K562 (cell line): ENCODE measurements around the gene NACA2. TPM values are rescaled to one million over a fixed set of nuclear protein-coding genes. Genes with fewer than 3 reads are reported as not detected.

Experiments
- ATF2 ChIP-seq: sonication (generic); formaldehyde crosslinking; IDR thresholded peaks from 2 replicates; pipeline ENCODE4 v1.8.1; 2022; ENCODE audit warnings: missing genetic modification reagents
- ATF3 ChIP-seq, 2 experiments: fragments of 450-650 bp in 1 of 2; sonication (generic) in 1 of 2; formaldehyde crosslinking in 1 of 2; IDR thresholded peaks in 1 of 2; conservative IDR thresholded peaks in 1 of 2; 2 replicates each; pipeline versions ENCODE4 v1.6.1 to v1.8.1; 2016 to 2023; ENCODE audit warnings: mild to moderate bottlenecking in 2 of 2, moderate library complexity in 2 of 2, inconsistent platforms in 1 of 2, missing genetic modification reagents in 1 of 2
- ATF7 ChIP-seq: fragments of 450-650 bp; IDR thresholded peaks from 2 replicates; pipeline ENCODE4 v1.7.1; 2014; ENCODE audit warnings: mild to moderate bottlenecking, moderate library complexity
- BCLAF1 ChIP-seq, 2 experiments: fragments of 450-650 bp in 1 of 2; IDR thresholded peaks; 2 replicates each; pipeline ENCODE4 v1.6.1; 2011 to 2017; ENCODE audit warnings: low read depth in 2 of 2, antibody characterized with exemption in 1 of 2, borderline replicate concordance in 1 of 2, low read length in 1 of 2, mild to moderate bottlenecking in 1 of 2, mixed read lengths in 1 of 2; ENCODE audit not compliant: control insufficient read depth in 1 of 2
- BDP1 ChIP-seq: IDR thresholded peaks from 3 replicates; pipeline ENCODE4 v1.6.1; 2011; ENCODE audit not compliant: insufficient read length, insufficient read depth
- CBX5 ChIP-seq: IDR thresholded peaks from 2 replicates; pipeline ENCODE4 v1.6.1; 2014; ENCODE audit warnings: low read depth, borderline replicate concordance
- CREM ChIP-seq: IDR thresholded peaks from 2 replicates; pipeline ENCODE4 v1.6.1; 2014; ENCODE audit warnings: antibody characterized with exemption, low read depth
- JUN ChIP-seq, 2 experiments: sonication (generic) in 1 of 2; formaldehyde crosslinking in 1 of 2; IDR thresholded peaks; 2 replicates each; pipeline versions ENCODE4 v1.6.1 to v1.8.0; 2012 to 2022; ENCODE audit warnings: borderline replicate concordance in 2 of 2, mild to moderate bottlenecking in 2 of 2, improper control_type of control experiment in 1 of 2, low read depth in 1 of 2, low read length in 1 of 2, missing genetic modification reagents in 1 of 2
- JUND ChIP-seq, 2 experiments: IDR thresholded peaks; 2 replicates in 1 of 2; 3 replicates in 1 of 2; pipeline ENCODE4 v1.6.1; 2011; ENCODE audit warnings: borderline replicate concordance in 2 of 2, low read depth in 2 of 2, low read length in 2 of 2, improper control_type of control experiment in 1 of 2, missing biosample characterization in 1 of 2, missing genetic modification characterization in 1 of 2, missing genetic modification reagents in 1 of 2
- MCM2 ChIP-seq: fragments of 450-650 bp; IDR thresholded peaks from 2 replicates; pipeline ENCODE4 v1.6.1; 2017; ENCODE audit warnings: low read depth, mild to moderate bottlenecking
- NELFE ChIP-seq: IDR thresholded peaks from 2 replicates; pipeline ENCODE4 v1.6.1; 2011; ENCODE audit warnings: mild to moderate bottlenecking; ENCODE audit not compliant: insufficient read depth, insufficient read length
- RAD21 ChIP-seq, 2 experiments: fragments of 250-450 bp in 1 of 2; fragments of 450-650 bp in 1 of 2; sonication (Bioruptor Pico) in 1 of 2; formaldehyde crosslinking in 1 of 2; IDR thresholded peaks in 1 of 2; conservative IDR thresholded peaks in 1 of 2; 2 replicates each; pipeline versions ENCODE4 v1.4.0 to v1.8.0; 2020 to 2022; ENCODE audit warnings: mild to moderate bottlenecking in 2 of 2, moderate library complexity in 1 of 2
- polyA plus RNA-seq, 8 experiments: library from polyadenylated mRNA; depleted of rRNA in 4 of 8; stranded (reverse) in 5 of 8; unstranded in 3 of 8; fragments of >200 nt; fragmentation: Nextera tagmentation in 2 of 8; fragmentation: Illumina TruSeq in 1 of 8; extraction: Ambion mirVana in 2 of 8; extraction: Trizol in 1 of 8; gene quantifications; 2 replicates each; pipeline versions ENCODE4 v1.2.1 to v1.2.3, GENCODE V29; 2011 to 2014; ENCODE audit warnings: inconsistent platforms in 1 of 8, missing spikeins in 1 of 8
- total RNA-seq, 7 experiments: library from RNA; depleted of rRNA in 6 of 7; stranded (reverse); fragments of >200 nt in 6 of 7; fragmentation: Illumina TruSeq in 2 of 7; extraction: Trizol in 2 of 7; gene quantifications; 2 replicates each; pipeline versions ENCODE4 v1.2.1 to v1.2.3, GENCODE V29; 2011 to 2021; ENCODE audit warnings: low replicate concordance in 1 of 7
- TF ChIP-seq, protein P1 (sequence below), 3 experiments: IDR thresholded peaks in 2 of 3; conservative IDR thresholded peaks in 1 of 3; 2 replicates each; pipeline ENCODE4 v1.5.1; 2011 to 2012; ENCODE audit warnings: low read length in 3 of 3, mild to moderate bottlenecking in 3 of 3, control low read depth in 2 of 3, improper control_type of control experiment in 1 of 3, inconsistent platforms in 1 of 3, low read depth in 1 of 3, mixed read lengths in 1 of 3, moderate library complexity in 1 of 3; ENCODE audit not compliant: insufficient read depth in 2 of 3

The NACA2 gene
- total and polyA plus RNA-seq, 9 of the 15 experiments (the other 6 are each of a cell fraction or from before 2014, with no cell fraction given) = 0.13 to 0.29 (median 0.23) TPM; not detected in 4

- TF ChIP-seq ATF7 (peak; percentile 96), MCM2 (no peak), NELFE (no peak), JUND (IDR thresholded peaks at IDR 0.05; ENCODE audit: borderline replicate concordance, low read depth, low read length) (peak; percentile 84), JUND (tag; IDR thresholded peaks at IDR 0.05; ENCODE audit: borderline replicate concordance, low read depth, low read length) (peak; percentile 94), BCLAF1 (IDR thresholded peaks at IDR 0.05; ENCODE audit: borderline replicate concordance in 1 of 2, control insufficient read depth in 1 of 2, low read depth in 2 of 2, low read length in 1 of 2) (peak in 1 of 2 experiments; percentile 59; a peak in 1 of 4 replicates), ATF3 (IDR thresholded peaks at IDR 0.05) (peak; percentile 96), ATF3 (CRISPR knock-in tag; conservative IDR thresholded peaks at IDR 0.05) (no peak), CBX5 (no peak), CREM (peak; percentile 51), ATF2 (peak; percentile 46; the same call in 1 of the 2 replicates), BDP1 (no peak), RAD21 (CRISPR knock-in tag; conservative IDR thresholded peaks at IDR 0.05 in 1 of 2, IDR thresholded peaks at IDR 0.05 in 1 of 2) (peak in 1 of 2 experiments; percentile 56; a peak in 2 of 4 replicates), JUN (IDR thresholded peaks at IDR 0.05; ENCODE audit: borderline replicate concordance, low read depth, low read length) (peak; percentile 54; the same call in 1 of the 2 replicates), JUN (CRISPR knock-in tag; IDR thresholded peaks at IDR 0.05; ENCODE audit: borderline replicate concordance) (no peak)
- TF ChIP-seq, protein P1, sequence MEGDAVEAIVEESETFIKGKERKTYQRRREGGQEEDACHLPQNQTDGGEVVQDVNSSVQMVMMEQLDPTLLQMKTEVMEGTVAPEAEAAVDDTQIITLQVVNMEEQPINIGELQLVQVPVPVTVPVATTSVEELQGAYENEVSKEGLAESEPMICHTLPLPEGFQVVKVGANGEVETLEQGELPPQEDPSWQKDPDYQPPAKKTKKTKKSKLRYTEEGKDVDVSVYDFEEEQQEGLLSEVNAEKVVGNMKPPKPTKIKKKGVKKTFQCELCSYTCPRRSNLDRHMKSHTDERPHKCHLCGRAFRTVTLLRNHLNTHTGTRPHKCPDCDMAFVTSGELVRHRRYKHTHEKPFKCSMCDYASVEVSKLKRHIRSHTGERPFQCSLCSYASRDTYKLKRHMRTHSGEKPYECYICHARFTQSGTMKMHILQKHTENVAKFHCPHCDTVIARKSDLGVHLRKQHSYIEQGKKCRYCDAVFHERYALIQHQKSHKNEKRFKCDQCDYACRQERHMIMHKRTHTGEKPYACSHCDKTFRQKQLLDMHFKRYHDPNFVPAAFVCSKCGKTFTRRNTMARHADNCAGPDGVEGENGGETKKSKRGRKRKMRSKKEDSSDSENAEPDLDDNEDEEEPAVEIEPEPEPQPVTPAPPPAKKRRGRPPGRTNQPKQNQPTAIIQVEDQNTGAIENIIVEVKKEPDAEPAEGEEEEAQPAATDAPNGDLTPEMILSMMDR (IDR thresholded peaks at IDR 0.05 in 2 of 3, conservative IDR thresholded peaks at IDR 0.05 in 1 of 3; ENCODE audit: insufficient read depth in 2 of 3, low read depth in 1 of 3, low read length in 3 of 3) = peak; percentile 29 to 44 (median 37); a peak in 3 of 6 replicates
- TF ChIP-seq, all 486 proteins: peak for 15
These were observed 7.8 kb downstream of the NACA2 start (continued) for GRCh38 chr17:61583242-61583641.
